Neuron (in vitro differentiated cells): ENCODE data around the gene LAIR1.
"Not testable (repeated sequence)": the region's sequence is repeated elsewhere in the genome, so short reads cannot be mapped to it uniquely, and the experiment has no call there.

Experiments used
- H2AFZ ChIP-seq: one replicate; pipeline ENCODE4 v1.6.1; 2013; ENCODE audit warnings: low read depth, mild to moderate bottlenecking, inconsistent platforms, low read length, moderate library complexity
- H3K27me3 ChIP-seq: one replicate; pipeline ENCODE4 v1.6.1; 2013; ENCODE audit warnings: low read length; ENCODE audit not compliant: insufficient read depth
- H3K36me3 ChIP-seq: one replicate; pipeline ENCODE4 v1.6.1; 2013; ENCODE audit warnings: low read length; ENCODE audit not compliant: insufficient read depth
- H3K4me1 ChIP-seq: one replicate; pipeline ENCODE4 v1.6.1; 2013; ENCODE audit warnings: low read length; ENCODE audit not compliant: insufficient read depth
- H3K4me3 ChIP-seq: 2 replicates; pipeline ENCODE4 v1.5.1; 2013; ENCODE audit warnings: mild to moderate bottlenecking, low read length, moderate library complexity
- H3K9me3 ChIP-seq: one replicate; pipeline ENCODE4 v1.6.1; 2013; ENCODE audit warnings: low read length

LAIR1 gene

DNA sequence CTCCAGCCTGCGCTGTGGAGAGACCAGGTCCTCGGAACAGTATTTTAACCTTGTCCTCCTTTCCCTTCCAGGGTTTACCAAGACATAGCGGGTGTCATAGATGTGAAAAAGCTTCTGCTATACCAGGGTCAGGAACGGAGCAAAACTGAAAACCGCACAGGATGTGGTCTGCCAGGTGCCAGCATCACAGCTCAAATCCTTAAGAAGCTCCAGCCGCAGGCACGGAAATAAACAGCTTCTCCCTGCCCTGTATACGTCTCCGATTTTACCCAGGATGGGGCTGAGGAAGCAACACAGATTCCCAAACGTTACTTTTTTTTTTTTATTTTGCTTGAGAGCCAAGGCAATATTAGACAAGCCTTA, 5.7 kb upstream of the LAIR1 start:
- not testable (repeated sequence) for H3K4me3 ChIP-seq, H3K9me3 ChIP-seq, H3K36me3 ChIP-seq, H2AFZ ChIP-seq, H3K27me3 ChIP-seq, H3K4me1 ChIP-seq

DNA sequence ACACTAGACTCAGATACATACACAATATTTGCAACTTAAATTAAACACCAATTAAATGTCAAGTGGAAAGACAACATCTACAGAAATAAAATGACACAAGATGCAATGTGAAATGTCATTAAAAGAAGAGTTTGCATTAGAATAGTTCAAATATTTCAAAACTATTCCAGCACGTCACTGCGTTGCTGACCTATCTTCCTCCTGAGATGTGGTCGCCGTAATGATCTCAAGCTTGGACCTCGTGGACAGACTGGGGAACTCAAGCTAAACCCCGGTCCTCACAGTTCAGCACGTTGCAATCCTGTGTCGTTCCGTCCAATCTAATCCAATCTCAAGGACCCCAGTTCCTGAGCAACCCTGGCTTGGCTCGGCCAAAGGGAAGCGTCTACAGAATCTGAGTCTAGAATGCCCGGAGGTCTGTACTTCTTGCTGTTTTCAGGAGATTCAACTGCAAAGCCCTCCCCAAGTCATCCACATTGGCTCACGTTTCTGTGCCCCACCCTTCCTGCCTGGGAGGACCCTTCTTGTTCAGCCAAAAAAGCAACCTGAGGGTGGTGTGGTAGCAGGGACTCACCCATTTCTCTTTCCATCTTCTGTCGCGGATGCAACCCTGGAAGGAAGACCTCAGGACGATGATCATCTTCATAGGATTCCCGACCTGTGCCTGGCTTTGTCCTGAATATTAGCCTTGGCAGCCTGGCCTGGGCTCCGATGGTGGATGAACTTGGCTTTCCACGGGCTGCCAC, 5.1 kb upstream of the LAIR1 start:
- not testable (repeated sequence) for H3K27me3 ChIP-seq, H3K4me3 ChIP-seq, H3K4me1 ChIP-seq, H2AFZ ChIP-seq, H3K9me3 ChIP-seq, H3K36me3 ChIP-seq

- Histone ChIP-seq H3K4me3 (no peak overlapping the region), H3K36me3 (no peaks in the 10 kb centered on the region), H3K4me1 (no peaks in the 10 kb centered on the region), H3K9me3 (no peaks in the 10 kb centered on the region), H3K27me3 (no peaks in the 10 kb centered on the region), H2AFZ (no peak overlapping the region)
Observed at GRCh38 chr19:54369082-54369687, 4.5 kb upstream of the LAIR1 start.

- no peaks in the 10 kb centered on the region for H3K4me1 ChIP-seq
- no peaks in the 10 kb centered on the region for H3K9me3 ChIP-seq
- H3K36me3 ChIP-seq, result no peaks in the 10 kb centered on the region
- H3K27me3 ChIP-seq, result no peaks in the 10 kb centered on the region
- no peak overlapping the region for H2AFZ ChIP-seq
- H3K4me3 ChIP-seq, result no peak overlapping the region
Observed at GRCh38 chr19:54366811-54367210, 2.1 kb upstream of the LAIR1 start.

DNA sequence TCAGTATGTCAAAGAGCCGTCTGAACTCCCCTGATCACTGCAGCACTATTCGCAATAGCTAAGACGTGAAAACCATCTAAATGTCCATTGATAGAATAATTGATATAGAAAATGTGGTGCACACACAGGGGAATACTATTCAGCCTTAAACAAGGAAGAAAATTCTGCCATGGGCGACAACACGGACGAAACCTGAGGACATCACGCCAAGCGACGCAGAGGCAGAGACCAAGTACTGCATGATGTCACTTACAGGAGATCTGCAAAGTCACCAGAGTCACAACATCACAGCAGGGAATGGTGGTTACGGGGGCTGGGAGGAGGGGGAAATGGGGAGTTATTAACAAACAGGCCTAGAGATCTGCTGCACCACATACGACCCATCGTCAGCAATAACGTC, 1.1 kb upstream of the LAIR1 start:
- H3K4me1 ChIP-seq, H3K36me3 ChIP-seq, H3K4me3 ChIP-seq, H3K9me3 ChIP-seq, H3K27me3 ChIP-seq, H2AFZ ChIP-seq: not testable (repeated sequence)

DNA sequence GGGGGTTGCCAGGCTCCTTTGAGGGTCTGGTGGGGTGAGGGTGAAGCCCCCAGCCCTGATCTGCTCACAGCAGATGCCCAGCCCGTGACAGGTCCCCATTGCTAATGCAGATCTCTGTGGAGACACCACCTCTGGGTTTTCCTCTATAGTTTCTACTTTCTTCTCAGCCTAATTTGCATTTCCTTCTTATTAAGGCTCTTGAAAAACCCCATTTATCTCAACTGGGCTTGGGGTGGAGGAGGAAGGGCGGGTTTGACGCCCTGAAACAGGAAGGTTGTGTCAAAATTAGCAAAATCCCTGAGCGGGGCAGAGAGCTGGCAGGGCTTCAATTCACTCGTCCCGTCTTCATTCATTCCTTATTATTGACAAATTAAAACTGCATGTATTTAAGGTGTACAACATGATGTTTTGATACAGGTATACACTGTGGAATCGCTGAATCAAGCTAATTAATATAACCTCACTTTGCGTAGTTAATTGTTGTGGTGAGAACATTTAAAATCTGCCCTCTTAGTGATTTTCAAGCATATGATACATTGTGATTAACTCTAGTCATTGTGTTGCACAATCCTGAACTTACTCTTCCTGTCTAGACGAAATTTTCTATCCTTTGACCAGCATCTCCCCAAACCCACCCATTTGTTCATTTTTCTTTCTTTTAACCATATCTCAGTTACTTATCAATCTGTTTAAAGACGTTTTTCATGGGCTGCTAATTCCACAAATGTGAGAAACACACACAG, 2.9 kb downstream of the LAIR1 start:
- not testable (repeated sequence) for H3K9me3 ChIP-seq, H3K4me3 ChIP-seq, H3K27me3 ChIP-seq, H3K4me1 ChIP-seq, H2AFZ ChIP-seq, H3K36me3 ChIP-seq

DNA sequence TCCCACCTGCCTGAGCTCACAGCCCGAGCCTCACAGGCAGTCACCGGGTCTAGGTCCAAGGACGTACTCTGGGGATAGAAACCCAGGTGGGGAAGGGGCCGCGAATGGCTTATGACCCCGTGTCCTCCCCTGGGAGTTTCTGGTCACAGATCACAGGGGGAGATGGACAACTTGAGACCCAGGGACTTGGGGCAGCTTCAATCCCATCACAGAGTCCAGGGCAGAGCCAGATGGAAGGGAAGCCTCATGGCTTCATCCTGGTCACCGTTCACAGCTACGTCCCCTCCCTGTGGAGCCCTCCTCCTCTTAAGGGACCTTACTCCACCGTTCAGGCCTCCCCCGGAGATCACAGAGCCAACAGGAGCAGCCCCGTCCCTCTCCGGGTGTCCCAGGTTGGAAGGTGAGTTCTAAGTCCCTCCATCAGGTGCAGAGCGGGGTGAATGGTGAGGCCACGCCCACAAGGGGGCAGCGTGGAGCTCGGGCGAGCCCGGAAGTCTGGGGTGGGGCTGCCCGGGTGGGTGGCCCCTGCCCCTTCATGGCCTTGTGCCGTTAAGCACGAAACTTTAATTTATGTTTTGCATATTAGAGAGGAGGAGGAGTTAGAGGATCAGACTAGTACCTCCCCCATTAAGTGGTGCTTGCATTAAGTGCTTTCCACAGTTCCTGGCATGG, 5.4 kb downstream of the LAIR1 start:
- not testable (repeated sequence) for H3K4me1 ChIP-seq, H2AFZ ChIP-seq, H3K9me3 ChIP-seq, H3K4me3 ChIP-seq, H3K36me3 ChIP-seq, H3K27me3 ChIP-seq

DNA sequence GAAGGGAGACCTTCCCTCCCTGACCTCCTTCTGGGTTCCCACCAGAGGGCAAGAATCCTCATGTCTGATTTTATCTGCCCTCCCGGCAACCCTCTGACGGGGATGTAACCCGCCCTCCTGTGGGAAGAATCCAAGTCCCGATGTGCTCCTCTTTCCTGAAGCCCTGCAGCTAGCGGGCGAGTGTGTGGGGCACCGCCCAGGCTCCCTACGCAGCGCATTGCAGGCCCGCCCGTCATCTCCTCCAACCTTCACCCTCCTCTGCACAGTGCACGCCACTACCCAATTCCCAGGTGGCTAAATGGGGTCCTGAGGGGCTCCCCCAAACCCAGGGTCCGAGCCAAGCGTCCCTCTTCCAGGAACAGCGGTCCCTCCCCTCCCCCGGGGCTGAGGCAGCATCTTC, 7.3 kb downstream of the LAIR1 start:
- Histone ChIP-seq H3K27me3 (no peaks in the 10 kb centered on the region), H3K36me3 (no peaks in the 10 kb centered on the region), H3K4me1 (no peaks in the 10 kb centered on the region), H2AFZ (no peak overlapping the region), H3K4me3 (no peak overlapping the region), H3K9me3 (no peaks in the 10 kb centered on the region)

GRCh38 chr19:54356444-54357056, 8.2 kb downstream of the LAIR1 start:
- Histone ChIP-seq H3K4me3 (no peak overlapping the region), H3K4me1 (no peaks in the 10 kb centered on the region), H3K9me3 (no peaks in the 10 kb centered on the region), H3K27me3 (no peaks in the 10 kb centered on the region), H3K36me3 (no peaks in the 10 kb centered on the region), H2AFZ (no peak overlapping the region)

DNA sequence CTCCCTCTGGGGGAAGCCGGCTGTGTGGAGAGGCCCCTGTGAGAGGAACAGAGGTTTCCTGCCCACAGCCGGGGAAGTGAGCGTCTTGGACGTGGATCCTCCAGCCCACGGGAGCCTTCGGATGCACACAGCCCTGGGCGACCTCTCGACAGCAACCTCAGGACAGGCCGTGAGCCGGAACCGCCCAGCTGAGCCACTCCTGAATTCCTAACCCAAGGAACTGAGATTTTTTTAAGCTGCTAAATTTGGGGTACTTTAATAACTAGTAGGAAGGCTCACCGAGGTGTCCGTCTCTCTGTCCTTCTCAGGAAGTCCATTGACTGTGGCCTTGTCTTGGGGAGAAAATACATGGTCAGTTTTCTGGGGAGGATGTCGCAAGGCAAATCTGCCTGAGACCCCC, 9.1 kb downstream of the LAIR1 start:
- Histone ChIP-seq H2AFZ (no peak overlapping the region), H3K36me3 (no peaks in the 10 kb centered on the region), H3K4me3 (no peak overlapping the region), H3K27me3 (no peaks in the 10 kb centered on the region), H3K9me3 (no peaks in the 10 kb centered on the region), H3K4me1 (no peaks in the 10 kb centered on the region)

GRCh38 chr19:54354761-54355160, 10.0 kb downstream of the LAIR1 start:
- no peak overlapping the region for H2AFZ ChIP-seq
- H3K27me3 ChIP-seq, result no peaks in the 10 kb centered on the region
- no peak overlapping the region for H3K4me3 ChIP-seq
- H3K36me3 ChIP-seq, result no peaks in the 10 kb centered on the region
- H3K4me1 ChIP-seq, result no peaks in the 10 kb centered on the region
- no peaks in the 10 kb centered on the region for H3K9me3 ChIP-seq

DNA sequence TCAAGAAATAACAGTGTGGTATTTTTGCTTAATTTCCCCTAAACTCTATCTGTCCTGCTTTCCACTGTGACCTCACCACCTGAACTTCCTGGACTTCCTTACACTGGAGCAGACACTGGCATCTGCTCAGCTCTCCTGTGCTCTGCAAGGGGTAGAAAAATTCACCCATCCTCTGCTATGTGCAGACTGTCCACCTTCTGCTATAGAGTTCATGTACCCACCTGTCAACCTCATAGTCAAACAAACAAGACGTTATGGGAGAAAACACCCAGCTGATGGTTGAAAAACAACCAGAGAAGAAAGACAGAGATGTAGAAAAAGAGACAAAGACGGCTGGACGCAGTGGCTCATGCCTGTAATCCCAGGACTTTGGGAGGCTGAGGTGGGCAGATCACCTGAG, 12.2 kb downstream of the LAIR1 start:
- H2AFZ ChIP-seq, result no peak overlapping the region
- no peaks in the 10 kb centered on the region for H3K27me3 ChIP-seq
- H3K36me3 ChIP-seq, result no peaks in the 10 kb centered on the region
- no peaks in the 10 kb centered on the region for H3K9me3 ChIP-seq
- H3K4me1 ChIP-seq, result no peaks in the 10 kb centered on the region
- H3K4me3 ChIP-seq, result no peak overlapping the region

- H3K4me1 ChIP-seq, result no peaks in the 10 kb centered on the region
- H3K27me3 ChIP-seq, result no peaks in the 10 kb centered on the region
- H2AFZ ChIP-seq, result no peak overlapping the region
- H3K9me3 ChIP-seq, result no peaks in the 10 kb centered on the region
- H3K4me3 ChIP-seq, result no peak overlapping the region
- H3K36me3 ChIP-seq, result no peaks in the 10 kb centered on the region
Observed at GRCh38 chr19:54352041-54352440, 12.7 kb downstream of the LAIR1 start.
